Fibroblast of villous mesenchyme (primary cell): ENCODE results near the gene FXR2. TPM values are rescaled to one million over a fixed set of nuclear protein-coding genes. Genes with fewer than 3 reads are reported as not detected.

Experiments used
- DNase-seq: peaks from one replicate; pipeline ENCODE4 v3.0.0-alpha.2; 2010; ENCODE audit warnings: low read depth
- H3K4me3 ChIP-seq: 2 replicates; pipeline ENCODE4 v1.5.1; 2011; ENCODE audit warnings: low read depth, mild to moderate bottlenecking, low read length
- CTCF ChIP-seq: IDR thresholded peaks from 2 replicates; pipeline ENCODE4 v1.5.1; 2012; ENCODE audit warnings: low read depth, mild to moderate bottlenecking, low read length; ENCODE audit not compliant: insufficient read depth
- small RNA-seq: library from RNA; depleted of rRNA; stranded (forward); fragments of <200 nt; gene quantifications from one replicate; pipeline ENCODE3, GENCODE V24; 2012
- total RNA-seq: library from RNA; depleted of rRNA; stranded (reverse); fragments of >200 nt; gene quantifications from 2 replicates; pipeline ENCODE4 v1.2.3, GENCODE V29; 2012

The FXR2 gene
- total RNA-seq, 1 donor = 39.7 TPM

- TF ChIP-seq CTCF = no peak
- H3K4me3 ChIP-seq = peak overlapping the region; percentile 72
- DNase-seq = no peak
Measured at GRCh38 chr17:7549401-7550055, 65.2 kb downstream of the FXR2 start.

- peak; percentile 23 for DNase-seq
- H3K4me3 ChIP-seq = peak within 1 kb of the TSS; percentile 72
- peak; percentile 22 for TF ChIP-seq CTCF
Measured at GRCh38 chr17:7548585-7549400, 65.9 kb downstream of the FXR2 start, which contains the start of gene TNFSF12. TSS of gene TNFSF12 (plus strand) at chr17:7549058. CDS start at chr17:7549154, 96 bp downstream.

DNA sequence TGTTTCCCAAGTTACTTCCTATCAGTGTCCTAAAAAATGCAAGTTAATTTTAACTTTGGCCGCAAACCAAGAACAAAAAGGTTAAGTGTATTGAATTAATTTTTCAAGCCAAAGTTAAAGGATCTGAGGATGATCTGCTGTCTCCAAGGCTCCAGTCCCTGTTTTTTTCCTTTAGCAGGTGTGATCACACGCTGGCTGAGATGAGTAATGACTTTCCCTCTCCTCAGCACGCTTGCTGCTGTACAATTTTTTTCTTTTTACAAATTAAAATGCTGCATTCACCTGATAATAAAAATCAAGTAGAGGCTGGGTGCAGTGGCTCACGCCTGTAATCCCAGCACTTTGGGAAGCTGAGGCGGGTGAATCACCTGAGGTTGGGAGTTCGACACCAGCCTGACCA is 69.8 kb downstream of the FXR2 start:
- no peak for DNase-seq
- TF ChIP-seq CTCF = no peak
- H3K4me3 ChIP-seq = no peak overlapping the region

Small RNA genes lying within 50 kb of the gene (small RNA-seq; reads per million reads assigned to genes)
- gene CD68 (not detected), gene SNORA48 (not detected), gene SNORD10 (not detected)

Other genes starting within 250 kb of the FXR2 start
- under 0.01 and 2.2 TPM in 2 replicates for gene TNK1, start 233.8 kb downstream of the FXR2 start, total RNA-seq
- gene PLSCR3, start 220.4 kb downstream of the FXR2 start, total RNA-seq = 16.8 and 28.3 TPM in 2 replicates
- 147 and 162 TPM in 2 replicates for gene TMEM256, start 210.8 kb downstream of the FXR2 start, total RNA-seq
- 8.1 and 9.5 TPM in 2 replicates for gene NLGN2, start 207.1 kb downstream of the FXR2 start, total RNA-seq
- not detected in 2 replicates for gene SPEM1, start 194.6 kb downstream of the FXR2 start, total RNA-seq
- gene SPEM2, start 189.3 kb downstream of the FXR2 start, total RNA-seq = not detected in 2 replicates
- not detected in 2 replicates for gene SPEM3, start 186.0 kb downstream of the FXR2 start, total RNA-seq
- gene TMEM102, start 179.5 kb downstream of the FXR2 start, total RNA-seq = 2.6 and 3.0 TPM in 2 replicates
- 0.32 and 3.9 TPM in 2 replicates for gene FGF11, start 175.4 kb downstream of the FXR2 start, total RNA-seq
- gene CHRNB1, start 169.8 kb downstream of the FXR2 start, total RNA-seq = 6.1 and 6.9 TPM in 2 replicates
- 30.0 and 37.1 TPM in 2 replicates for gene ZBTB4, start 135.3 kb downstream of the FXR2 start, total RNA-seq
- gene SLC35G6, start 133.5 kb downstream of the FXR2 start, total RNA-seq = not detected in 2 replicates
- gene POLR2A, start 130.5 kb downstream of the FXR2 start, total RNA-seq = 118 and 127 TPM in 2 replicates
- gene TNFSF12, start 65.8 kb downstream of the FXR2 start, total RNA-seq = 11.7 and 14.5 TPM in 2 replicates
- gene TNFSF13, start 56.1 kb downstream of the FXR2 start, total RNA-seq = 0.43 and 0.64 TPM in 2 replicates
- 69.9 and 75.1 TPM in 2 replicates for gene SENP3, start 53.0 kb downstream of the FXR2 start, total RNA-seq
- 9.1 and 9.7 TPM in 2 replicates for gene CD68, start 35.3 kb downstream of the FXR2 start, total RNA-seq
- gene MPDU1, start 31.0 kb downstream of the FXR2 start, total RNA-seq = 70.5 and 101 TPM in 2 replicates
- gene SOX15, start 24.8 kb downstream of the FXR2 start, total RNA-seq = under 0.01 and 0.64 TPM in 2 replicates
- 23.3 and 37.0 TPM in 2 replicates for gene SAT2, start 12.9 kb upstream of the FXR2 start, total RNA-seq
- 0.64 and 0.86 TPM in 2 replicates for gene SHBG, start 15.2 kb upstream of the FXR2 start, total RNA-seq
- gene ATP1B2, start 36.0 kb upstream of the FXR2 start, total RNA-seq = not detected in 2 replicates
- gene TP53, start 72.6 kb upstream of the FXR2 start, total RNA-seq = 50.6 and 79.5 TPM in 2 replicates
- gene WRAP53, start 73.6 kb upstream of the FXR2 start, total RNA-seq = 5.2 and 6.0 TPM in 2 replicates
- gene EFNB3, start 90.3 kb upstream of the FXR2 start, total RNA-seq = 0.32 and 0.43 TPM in 2 replicates
- under 0.01 and 0.43 TPM in 2 replicates for gene DNAH2, start 102.8 kb upstream of the FXR2 start, total RNA-seq
- gene KDM6B, start 219.3 kb upstream of the FXR2 start, total RNA-seq = 3.0 and 5.8 TPM in 2 replicates
- 0.43 and 1.3 TPM in 2 replicates for gene TMEM88, start 240.2 kb upstream of the FXR2 start, total RNA-seq
- gene NAA38, start 242.7 kb upstream of the FXR2 start, total RNA-seq = 55.3 and 73.1 TPM in 2 replicates
- gene CYB5D1, start 243.1 kb upstream of the FXR2 start, total RNA-seq = 6.4 and 11.2 TPM in 2 replicates